Measurements from ENCODE around the gene C6orf15. TPM values are rescaled to one million over a fixed set of nuclear protein-coding genes. Genes with fewer than 3 reads are reported as not detected.
A peak's percentile ranks its signal among the peaks of the same experiment; 100 is the strongest.

Gene C6orf15
- total and polyA plus RNA-seq, 2 of the 8 experiments (the other 6 are each of a cell fraction or from before 2014, with no cell fraction given) = not detected

DNA sequence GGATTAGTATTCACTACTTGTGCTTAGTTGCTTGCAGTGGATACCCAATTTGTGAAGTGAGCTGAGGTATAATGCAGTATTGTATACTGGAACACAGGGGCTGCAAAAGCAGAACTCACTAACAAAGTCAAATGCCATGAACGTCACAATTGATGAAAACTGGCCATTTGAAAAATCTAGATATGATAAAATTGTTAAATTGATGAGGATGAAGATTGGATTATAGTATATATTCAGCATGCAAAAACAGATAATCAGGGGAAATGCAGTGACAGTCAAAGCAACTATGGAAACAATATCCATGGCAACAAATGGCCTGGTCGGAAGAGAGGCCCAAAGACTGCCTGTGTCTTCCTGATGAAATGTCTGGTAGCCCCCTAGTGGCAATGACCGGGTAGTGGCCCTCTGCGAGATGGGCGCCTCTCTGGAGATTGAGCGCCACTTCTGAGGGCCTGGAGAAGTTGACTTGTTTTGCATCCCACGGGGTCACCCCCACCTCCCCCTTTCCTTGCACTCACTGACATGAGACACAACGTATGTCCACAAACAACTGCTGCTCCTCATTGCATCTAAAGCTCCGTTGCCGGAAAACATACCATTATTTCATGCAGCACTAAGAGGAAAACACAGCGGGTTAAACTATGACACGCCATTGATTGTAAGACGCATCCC lies 43.6 kb downstream of the C6orf15 start (continued):
- TF ChIP-seq MAFK (IDR thresholded peaks at IDR 0.05; ENCODE audit: low read depth, low read length) (no peak), TAF1 (IDR thresholded peaks at IDR 0.05; ENCODE audit: low read depth, low read length) (no peak), SP4 (IDR thresholded peaks at IDR 0.05; ENCODE audit: low read length) (no peak), RNF2 (IDR thresholded peaks at IDR 0.05; ENCODE audit: borderline replicate concordance, low read depth, low read length, missing control alignments, poor library complexity, severe bottlenecking) (no peak), EZH2 (IDR thresholded peaks at IDR 0.05; ENCODE audit: low read depth, low read length, severe bottlenecking) (no peak), RAD21 (IDR thresholded peaks at IDR 0.05 in 1 of 2, conservative IDR thresholded peaks at IDR 0.05 in 1 of 2; ENCODE audit: low read depth in 2 of 2, low read length in 2 of 2) (peak; percentile 75 to 76), NANOG (IDR thresholded peaks at IDR 0.05; ENCODE audit: insufficient read depth, low read depth, low read length, poor library complexity, severe bottlenecking) (peak; percentile 44), TBP (IDR thresholded peaks at IDR 0.05; ENCODE audit: low read depth, low read length) (no peak), CHD1 (IDR thresholded peaks at IDR 0.05; ENCODE audit: low read depth, low read length) (no peak)
- TF ChIP-seq, protein P1, sequence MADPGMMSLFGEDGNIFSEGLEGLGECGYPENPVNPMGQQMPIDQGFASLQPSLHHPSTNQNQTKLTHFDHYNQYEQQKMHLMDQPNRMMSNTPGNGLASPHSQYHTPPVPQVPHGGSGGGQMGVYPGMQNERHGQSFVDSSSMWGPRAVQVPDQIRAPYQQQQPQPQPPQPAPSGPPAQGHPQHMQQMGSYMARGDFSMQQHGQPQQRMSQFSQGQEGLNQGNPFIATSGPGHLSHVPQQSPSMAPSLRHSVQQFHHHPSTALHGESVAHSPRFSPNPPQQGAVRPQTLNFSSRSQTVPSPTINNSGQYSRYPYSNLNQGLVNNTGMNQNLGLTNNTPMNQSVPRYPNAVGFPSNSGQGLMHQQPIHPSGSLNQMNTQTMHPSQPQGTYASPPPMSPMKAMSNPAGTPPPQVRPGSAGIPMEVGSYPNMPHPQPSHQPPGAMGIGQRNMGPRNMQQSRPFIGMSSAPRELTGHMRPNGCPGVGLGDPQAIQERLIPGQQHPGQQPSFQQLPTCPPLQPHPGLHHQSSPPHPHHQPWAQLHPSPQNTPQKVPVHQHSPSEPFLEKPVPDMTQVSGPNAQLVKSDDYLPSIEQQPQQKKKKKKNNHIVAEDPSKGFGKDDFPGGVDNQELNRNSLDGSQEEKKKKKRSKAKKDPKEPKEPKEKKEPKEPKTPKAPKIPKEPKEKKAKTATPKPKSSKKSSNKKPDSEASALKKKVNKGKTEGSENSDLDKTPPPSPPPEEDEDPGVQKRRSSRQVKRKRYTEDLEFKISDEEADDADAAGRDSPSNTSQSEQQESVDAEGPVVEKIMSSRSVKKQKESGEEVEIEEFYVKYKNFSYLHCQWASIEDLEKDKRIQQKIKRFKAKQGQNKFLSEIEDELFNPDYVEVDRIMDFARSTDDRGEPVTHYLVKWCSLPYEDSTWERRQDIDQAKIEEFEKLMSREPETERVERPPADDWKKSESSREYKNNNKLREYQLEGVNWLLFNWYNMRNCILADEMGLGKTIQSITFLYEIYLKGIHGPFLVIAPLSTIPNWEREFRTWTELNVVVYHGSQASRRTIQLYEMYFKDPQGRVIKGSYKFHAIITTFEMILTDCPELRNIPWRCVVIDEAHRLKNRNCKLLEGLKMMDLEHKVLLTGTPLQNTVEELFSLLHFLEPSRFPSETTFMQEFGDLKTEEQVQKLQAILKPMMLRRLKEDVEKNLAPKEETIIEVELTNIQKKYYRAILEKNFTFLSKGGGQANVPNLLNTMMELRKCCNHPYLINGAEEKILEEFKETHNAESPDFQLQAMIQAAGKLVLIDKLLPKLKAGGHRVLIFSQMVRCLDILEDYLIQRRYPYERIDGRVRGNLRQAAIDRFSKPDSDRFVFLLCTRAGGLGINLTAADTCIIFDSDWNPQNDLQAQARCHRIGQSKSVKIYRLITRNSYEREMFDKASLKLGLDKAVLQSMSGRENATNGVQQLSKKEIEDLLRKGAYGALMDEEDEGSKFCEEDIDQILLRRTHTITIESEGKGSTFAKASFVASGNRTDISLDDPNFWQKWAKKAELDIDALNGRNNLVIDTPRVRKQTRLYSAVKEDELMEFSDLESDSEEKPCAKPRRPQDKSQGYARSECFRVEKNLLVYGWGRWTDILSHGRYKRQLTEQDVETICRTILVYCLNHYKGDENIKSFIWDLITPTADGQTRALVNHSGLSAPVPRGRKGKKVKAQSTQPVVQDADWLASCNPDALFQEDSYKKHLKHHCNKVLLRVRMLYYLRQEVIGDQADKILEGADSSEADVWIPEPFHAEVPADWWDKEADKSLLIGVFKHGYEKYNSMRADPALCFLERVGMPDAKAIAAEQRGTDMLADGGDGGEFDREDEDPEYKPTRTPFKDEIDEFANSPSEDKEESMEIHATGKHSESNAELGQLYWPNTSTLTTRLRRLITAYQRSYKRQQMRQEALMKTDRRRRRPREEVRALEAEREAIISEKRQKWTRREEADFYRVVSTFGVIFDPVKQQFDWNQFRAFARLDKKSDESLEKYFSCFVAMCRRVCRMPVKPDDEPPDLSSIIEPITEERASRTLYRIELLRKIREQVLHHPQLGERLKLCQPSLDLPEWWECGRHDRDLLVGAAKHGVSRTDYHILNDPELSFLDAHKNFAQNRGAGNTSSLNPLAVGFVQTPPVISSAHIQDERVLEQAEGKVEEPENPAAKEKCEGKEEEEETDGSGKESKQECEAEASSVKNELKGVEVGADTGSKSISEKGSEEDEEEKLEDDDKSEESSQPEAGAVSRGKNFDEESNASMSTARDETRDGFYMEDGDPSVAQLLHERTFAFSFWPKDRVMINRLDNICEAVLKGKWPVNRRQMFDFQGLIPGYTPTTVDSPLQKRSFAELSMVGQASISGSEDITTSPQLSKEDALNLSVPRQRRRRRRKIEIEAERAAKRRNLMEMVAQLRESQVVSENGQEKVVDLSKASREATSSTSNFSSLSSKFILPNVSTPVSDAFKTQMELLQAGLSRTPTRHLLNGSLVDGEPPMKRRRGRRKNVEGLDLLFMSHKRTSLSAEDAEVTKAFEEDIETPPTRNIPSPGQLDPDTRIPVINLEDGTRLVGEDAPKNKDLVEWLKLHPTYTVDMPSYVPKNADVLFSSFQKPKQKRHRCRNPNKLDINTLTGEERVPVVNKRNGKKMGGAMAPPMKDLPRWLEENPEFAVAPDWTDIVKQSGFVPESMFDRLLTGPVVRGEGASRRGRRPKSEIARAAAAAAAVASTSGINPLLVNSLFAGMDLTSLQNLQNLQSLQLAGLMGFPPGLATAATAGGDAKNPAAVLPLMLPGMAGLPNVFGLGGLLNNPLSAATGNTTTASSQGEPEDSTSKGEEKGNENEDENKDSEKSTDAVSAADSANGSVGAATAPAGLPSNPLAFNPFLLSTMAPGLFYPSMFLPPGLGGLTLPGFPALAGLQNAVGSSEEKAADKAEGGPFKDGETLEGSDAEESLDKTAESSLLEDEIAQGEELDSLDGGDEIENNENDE (IDR thresholded peaks at IDR 0.05; ENCODE audit: insufficient replicate concordance, low read length) = no peak

Data from H1 (cell line).